Measurements from ENCODE around the gene ETDC. TPM values are rescaled to one million over a fixed set of nuclear protein-coding genes. Genes with fewer than 3 reads are reported as not detected.
"Not testable (repeated sequence)": the region's sequence is repeated elsewhere in the genome, so short reads cannot be mapped to it uniquely, and the experiment has no call there.

ETDC gene
- total RNA-seq: not detected
- long read RNA-seq: 0 reads

DNA sequence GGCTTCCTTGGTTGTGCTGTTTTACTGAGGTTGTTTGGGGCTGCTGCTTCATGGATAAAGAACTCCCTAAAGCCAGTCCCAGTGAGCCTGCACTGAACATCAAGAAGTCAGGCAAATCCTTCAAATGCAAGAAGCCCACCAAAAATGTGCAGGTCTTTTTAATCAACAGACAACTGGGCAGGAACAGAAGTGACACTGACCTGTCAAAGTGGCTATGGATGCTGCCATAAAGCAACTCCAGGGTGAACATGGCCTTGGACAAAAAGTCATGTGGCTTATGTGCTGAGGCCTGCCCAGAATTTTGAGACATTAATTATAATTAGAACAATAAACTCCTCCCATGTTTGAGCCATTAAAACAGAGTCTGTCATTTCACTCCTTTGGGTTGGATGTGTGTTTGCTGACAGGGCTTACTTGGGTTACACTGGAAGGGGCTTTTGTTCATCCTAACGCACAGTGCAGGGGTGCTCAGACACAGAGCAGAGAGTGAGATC lies at the start of gene ETDC:
Gene ETDC (plus strand): TSS at position 51 of the 494 bp plus-strand sequence. CDS start 0 bp downstream, at position 51.
- no peak for ATAC-seq
- intact Hi-C loops (cut with DNase I): no loop called here
- no peak for DNase-seq

DNA sequence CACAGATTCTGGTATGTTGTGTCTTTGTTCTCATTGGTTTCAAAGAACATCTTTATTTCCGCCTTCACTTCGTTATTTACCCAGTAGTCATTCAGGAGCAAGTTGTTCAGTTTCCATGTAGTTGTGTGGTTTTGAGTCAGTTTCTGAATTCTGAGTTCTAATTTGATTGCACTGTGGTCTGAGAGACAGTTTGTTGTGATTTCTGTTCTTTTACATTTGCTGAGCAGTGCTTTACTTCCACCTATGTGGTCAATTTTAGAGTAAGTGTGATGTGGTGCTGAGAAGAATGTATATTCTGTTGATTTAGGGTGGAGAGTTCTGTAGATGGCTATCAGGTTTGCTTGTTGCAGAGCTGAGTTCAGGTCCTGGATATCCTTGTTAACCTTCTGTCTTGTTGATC lies 48.3 kb upstream of the ETDC start:
- intact Hi-C loops (cut with DNase I); DNase-seq: not testable (repeated sequence)

DNA sequence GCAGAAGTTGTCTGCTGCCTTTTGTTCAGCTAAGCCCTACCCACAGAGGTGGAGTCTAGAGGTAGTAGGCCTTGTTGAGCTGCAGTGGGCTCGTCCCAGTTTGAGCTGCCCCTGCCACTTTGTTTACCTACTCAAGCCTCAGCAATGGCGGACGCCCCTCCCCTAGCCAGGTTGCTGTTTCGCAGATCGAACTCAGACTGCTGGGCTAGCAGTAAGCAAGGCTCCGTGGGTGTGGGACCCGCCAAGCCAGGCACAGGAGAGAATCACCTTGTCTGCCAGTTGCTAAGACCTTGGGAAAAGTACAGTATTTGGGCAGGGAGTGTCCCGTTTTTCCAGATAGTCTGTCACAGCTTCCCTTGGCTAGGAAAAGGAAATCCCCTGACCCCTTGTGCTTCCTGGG lies 45.9 kb upstream of the ETDC start:
- intact Hi-C loops (cut with DNase I); ATAC-seq; DNase-seq: not testable (repeated sequence)

More for the DNA sequence above, 48.3 kb upstream of the ETDC start:
- ATAC-seq: not testable (repeated sequence)

DNA sequence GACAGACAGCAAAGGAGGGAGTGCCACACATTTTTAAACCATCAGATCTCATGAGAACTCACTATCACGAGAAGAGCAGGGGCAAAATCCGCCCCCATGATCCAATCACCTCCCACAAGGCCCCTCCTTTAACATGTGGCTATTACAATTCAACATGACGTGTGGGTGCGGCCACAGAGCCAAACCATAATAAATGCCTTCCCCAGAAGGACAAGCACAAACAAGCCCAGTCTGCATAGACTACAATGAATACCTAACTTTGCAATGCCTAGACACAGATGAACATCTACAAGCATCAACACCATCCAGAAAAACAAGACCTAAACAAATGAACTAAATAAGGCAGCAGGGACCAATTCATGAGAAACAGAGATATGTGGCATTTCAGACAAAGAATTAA lies 45.1 kb upstream of the ETDC start:
- ATAC-seq (no peak), DNase-seq (no peak)
- intact Hi-C loops (cut with DNase I): no loop called here

DNA sequence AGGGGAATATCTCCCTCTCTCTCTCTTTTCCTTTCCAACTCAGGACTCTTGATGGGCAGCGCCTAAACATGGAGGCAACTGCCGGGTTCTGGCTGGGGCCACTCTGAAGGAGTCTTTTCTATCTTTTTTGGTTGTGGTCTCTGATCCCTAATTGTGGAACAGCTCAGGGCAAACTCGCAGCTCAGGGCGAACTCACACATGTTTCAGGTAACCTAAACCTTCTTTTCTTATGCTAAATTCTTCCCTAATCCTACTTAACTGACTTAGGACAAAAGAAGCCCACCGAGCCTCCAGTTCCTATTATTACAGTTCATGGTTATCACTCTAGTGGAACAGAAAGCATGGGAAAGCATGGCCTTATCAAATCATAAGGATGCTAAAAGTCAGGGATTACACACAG lies 36.1 kb upstream of the ETDC start:
- ATAC-seq (no peak), DNase-seq (no peak)
- intact Hi-C loops (cut with DNase I): no loop called here

DNA sequence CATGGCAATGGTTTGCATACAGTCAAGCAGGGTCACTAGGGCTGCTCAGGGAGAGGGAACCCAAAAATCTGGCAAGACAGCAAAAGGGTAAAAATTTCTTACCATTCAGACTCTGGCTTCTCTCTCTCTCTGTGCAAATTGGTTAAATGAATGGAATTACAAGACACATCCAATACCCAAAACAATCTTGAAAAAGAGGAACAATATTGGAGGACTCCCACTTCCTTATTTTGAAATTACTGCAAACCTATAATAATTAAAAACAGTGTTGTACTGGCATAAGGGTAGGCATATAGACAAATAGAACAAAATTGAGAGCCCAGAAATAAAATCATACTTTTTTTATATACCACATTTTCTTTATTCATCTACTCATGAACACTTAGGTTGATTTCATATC lies 33.3 kb upstream of the ETDC start:
- intact Hi-C loops (cut with DNase I): no loop called here
- DNase-seq (no peak), ATAC-seq (no peak)

DNA sequence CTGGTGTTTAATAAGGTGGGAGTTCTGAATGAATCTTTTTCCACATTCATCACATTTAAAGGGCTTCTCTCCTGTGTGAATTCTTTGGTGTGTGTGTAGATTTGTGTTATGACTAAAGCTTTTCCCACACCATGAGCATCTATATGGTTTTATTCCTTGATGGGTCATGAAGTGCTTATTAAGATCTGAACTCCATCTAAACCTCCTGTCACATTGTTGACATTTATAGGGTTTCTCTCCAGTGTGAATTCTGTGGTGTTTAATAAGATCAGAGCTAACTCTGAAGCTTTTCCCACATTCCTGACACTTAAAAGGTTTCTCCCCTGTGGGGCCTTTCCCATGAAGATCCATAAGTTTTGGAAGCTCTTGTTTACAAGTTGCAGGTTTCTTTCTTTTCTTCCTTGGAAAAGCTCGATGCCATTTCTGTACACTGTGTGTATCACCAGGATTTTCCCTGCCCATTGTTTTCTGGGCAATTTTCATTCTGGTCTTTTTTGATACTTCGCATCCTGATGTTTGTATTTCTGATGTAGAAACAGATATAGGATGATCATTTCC lies 21.9 kb upstream of the ETDC start:
- intact Hi-C loops (cut with DNase I): no loop called here
- DNase-seq (no peak), ATAC-seq (no peak)

DNA sequence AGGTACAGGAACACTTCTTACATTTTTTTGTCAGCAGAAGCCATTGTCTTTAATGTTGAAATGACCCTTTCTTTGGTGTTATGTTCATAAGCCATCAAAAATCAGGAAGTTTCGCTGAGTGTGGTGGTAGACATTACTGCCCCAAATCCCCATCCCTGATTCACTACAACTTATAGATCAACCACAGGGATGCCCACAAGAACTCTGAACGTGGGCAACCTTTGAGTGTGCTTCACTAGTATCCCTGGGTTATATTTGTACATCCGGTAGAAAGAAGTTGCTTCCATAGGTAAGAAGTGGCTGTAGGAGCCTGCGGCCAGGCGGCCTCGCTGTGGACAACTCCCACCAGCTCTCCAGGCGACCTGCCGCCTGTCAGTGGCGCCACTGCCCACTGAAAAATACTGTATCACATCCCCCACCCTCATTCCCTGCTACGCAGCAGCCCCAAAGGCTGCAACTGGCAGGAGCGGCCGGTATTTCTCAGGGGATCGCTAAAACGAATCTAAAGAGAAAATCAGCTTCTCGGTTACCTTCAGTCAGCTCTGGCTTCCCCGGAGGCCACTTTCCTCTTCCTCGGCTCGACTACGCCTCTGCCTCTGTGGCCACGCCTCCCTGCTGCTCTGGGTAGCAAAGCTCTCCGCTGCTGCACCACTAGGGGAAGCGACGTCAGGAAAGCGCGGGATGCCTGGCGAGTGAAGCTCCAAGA lies 13.9 kb upstream of the ETDC start:
- peak; percentile 84 to 91 for ATAC-seq
- DNase-seq: peak; percentile 52
- intact Hi-C loops (cut with DNase I): no loop called here

DNA sequence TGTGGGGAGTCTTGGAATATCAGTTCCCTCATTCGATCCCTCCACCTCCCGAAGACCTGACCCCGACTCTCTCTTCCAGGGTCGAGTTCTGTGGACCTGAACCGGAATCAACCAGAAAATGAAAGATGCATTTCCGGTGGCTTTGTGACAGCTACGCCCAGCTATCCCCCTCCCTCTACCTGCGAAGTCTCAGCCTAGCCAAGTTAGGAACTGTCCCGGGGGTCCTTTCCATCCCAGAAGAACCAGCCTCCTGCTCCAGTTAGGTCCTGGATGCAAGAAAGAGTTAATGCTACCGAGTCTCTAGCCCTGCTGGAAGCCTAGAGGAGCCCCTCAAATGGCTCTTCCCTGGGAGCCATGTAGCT lies 13.4 kb upstream of the ETDC start:
- ATAC-seq: no peak
- intact Hi-C loops (cut with DNase I): no loop called here
- no peak for DNase-seq

DNA sequence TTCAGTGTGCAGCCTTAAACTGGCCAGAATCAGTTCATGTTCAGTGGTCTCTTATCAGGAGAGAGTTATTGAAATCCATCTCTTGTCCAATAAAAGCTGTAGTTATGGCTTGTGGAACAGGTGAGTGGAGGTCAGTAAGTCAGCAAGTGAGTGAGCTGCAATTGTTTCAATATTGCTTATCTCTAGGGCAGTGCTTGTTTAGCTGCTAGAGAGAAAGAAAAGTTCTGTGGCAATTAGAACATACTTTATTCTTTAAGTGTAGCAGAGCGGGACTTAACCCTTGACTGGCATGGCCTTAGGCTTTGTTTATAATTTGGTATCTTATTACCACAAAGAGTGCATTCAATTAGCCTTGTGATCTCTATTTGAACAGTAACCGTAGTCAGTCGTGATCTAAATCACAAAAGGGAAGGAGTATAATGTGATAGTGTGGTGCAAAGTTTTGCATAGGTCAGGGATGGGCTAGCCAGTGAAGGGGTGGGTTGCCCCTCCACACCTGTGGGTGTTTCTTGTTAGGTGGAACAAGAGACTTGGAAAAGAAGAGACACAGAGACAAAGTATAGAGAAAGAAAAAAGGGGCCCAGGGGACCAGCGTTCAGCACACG lies 6.9 kb upstream of the ETDC start:
- no peak for DNase-seq
- ATAC-seq: no peak
- intact Hi-C loops (cut with DNase I): no loop called here

DNA sequence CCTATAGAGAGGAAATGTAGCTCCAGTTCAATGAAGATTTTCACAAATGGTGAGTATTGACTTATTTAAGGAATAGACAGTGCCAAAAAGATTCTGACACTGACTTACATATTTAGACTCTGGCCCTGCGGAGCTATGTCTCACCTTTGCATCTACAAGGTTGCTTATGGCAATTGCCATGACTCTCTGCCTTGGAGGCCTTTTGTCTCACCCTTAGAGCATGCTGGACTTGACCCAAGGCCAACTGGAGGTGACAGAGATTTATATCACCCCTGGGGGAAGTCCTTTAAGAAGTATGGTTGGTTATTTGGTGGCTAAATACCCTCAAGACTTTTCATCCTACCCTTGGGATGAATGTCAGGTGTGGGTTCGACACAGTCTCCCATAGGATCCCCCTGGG lies 4.5 kb upstream of the ETDC start:
- ATAC-seq: no peak
- no peak for DNase-seq

DNA sequence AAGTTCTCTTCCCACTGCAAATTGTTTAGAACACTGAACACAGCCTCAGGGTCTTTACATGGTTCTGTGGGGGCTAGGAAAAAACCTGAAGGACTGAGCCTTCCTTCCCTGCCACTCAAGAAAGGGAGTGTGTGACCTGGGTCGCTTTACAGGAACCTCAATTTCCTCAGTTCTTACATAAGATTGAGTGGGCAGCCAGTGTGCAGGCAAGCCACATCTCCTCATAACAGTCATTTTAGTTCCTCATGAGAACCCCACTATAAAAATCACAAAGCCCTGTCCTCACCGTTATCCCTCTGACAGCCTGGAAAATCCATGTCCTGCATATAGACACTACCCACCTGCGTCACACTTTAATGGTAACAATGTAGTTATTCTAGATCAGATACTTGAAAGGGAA lies 2.1 kb upstream of the ETDC start:
- no peak for ATAC-seq
- intact Hi-C loops (cut with DNase I): no loop called here

More for the DNA sequence above, 4.5 kb upstream of the ETDC start:
- intact Hi-C loops (cut with DNase I): no loop called here

DNA sequence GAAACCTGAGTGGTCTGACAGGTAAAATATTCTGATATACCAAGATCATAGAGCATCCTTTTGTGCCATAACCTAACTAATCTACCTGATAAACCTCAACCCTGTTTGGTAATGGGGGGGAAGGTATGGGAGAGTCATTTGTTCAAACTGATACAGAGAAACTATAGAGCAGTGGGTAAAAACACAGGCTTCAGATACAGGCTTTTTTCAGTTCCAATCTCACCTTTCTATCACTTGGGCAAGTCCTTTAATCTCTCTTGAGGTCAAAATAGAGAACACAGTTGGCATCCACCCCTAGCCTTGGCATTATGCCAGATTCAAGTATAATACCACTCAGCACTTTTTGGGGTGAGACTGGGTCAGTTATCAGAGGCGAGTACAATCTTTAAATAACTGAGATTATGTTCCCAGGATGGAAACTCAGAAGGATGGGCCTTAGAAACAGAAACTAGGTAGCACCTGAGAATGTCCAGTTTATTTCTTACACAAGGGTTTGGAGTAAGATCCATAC lies 880 bp upstream of the ETDC start:
- no peak for DNase-seq
- ATAC-seq: peak in 1 of 2 donors; percentile 63
- intact Hi-C loops (cut with DNase I): no loop called here

More for the DNA sequence above, 2.1 kb upstream of the ETDC start:
- DNase-seq: no peak

DNA sequence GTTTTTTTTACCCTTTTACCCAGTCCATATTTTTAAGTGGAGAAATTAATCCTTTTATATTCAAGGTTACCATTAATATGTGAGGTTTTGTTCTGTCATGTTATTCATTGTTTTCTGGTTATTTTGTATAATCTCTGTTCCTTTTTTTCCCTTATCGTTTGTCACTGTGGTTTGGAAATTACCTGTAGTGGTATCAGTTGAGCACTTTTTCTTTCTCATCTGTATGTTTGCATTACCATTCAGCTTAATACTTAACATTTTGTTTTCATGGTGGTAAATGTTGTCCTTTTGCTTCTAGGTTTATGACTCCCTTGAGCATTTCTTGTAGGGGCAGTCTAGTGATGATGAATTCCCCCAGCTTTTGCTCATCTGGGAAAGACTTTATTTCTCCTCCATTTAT lies 6.6 kb downstream of the ETDC start:
- no peak for DNase-seq
- no peak for ATAC-seq
- intact Hi-C loops (cut with DNase I): no loop called here

DNA sequence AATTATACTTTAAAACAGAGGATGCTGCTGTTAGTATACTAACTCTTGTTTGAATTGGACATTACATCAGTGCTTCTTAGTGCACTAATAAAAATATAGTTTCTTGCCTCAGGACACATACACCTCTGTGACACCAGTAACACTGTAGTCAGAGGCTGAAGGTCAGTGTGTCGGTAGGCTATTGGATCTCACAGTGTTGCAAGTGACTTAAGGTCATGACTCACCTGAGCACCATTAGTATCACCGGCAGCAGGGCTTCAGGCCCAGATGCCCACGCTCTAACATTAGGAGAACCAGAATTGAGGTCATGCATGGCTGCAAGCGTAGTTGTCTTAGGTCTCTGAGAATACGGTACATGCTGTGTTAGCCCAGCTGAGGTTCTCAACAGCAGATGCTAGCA lies 15.2 kb downstream of the ETDC start:
- ATAC-seq (no peak), DNase-seq (no peak)
- intact Hi-C loops (cut with DNase I): no loop called here

DNA sequence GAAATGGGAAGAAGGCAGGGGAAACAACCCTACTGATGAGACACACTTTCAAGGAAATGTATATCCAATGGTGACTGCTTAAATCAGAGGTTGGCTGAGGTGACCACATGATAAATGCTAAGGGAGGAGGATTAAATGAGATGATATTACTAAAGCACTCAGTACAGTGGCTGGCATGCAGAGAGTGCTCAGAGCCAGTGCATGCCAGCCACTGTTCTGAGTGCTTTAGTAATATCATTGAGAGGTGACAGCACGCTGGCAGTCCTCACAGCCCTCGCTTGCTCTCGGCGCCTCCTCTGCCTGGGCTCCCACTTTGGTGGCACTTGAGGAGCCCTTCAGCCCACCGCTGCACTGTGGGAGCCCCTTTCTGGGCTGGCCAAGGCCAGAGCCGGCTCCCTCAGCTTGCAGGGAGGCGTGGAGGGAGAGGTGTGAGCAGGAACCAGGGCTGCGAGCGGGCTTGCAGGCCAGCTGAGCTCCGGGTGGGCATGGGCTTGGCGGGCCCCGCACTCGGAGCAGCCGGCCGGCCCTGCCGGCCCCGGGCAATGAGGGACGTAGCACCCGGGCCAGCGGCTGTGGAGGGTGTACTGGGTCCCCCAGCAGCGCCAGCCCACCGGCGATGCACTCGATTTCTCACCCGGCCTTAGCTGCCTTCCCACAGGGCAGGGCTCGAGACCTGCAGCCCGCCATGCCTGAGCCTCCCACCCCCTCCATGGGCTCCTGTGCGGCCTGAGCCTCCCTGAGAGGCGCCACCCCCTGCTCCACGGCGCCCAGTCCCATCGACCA lies 15.9 kb downstream of the ETDC start:
- DNase-seq; intact Hi-C loops (cut with DNase I): not testable (repeated sequence)

DNA sequence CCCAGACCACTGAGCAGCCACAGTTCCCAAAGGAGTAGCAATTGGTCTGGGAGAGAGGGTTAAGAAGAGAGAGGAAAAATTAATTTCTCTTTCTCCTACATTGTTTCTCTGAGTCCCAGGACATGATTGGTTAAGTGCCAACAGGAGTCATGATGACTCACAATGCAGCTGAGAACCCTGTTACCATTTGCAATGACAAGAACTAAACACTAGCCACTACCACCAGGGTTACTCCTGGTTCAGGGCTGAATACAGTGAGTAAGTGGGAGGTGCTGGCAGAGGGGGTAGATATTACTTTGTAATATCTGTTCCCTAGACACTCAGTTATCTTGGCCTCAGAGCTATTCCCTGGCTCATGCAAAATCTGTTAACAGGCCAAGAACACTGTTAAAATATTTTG lies 18.0 kb downstream of the ETDC start:
- intact Hi-C loops (cut with DNase I): no loop called here
- no peak for DNase-seq
- ATAC-seq: peak; percentile 78 to 95

More for the DNA sequence above, 15.9 kb downstream of the ETDC start:
- ATAC-seq: peak in 1 of 2 donors; percentile 46

DNA sequence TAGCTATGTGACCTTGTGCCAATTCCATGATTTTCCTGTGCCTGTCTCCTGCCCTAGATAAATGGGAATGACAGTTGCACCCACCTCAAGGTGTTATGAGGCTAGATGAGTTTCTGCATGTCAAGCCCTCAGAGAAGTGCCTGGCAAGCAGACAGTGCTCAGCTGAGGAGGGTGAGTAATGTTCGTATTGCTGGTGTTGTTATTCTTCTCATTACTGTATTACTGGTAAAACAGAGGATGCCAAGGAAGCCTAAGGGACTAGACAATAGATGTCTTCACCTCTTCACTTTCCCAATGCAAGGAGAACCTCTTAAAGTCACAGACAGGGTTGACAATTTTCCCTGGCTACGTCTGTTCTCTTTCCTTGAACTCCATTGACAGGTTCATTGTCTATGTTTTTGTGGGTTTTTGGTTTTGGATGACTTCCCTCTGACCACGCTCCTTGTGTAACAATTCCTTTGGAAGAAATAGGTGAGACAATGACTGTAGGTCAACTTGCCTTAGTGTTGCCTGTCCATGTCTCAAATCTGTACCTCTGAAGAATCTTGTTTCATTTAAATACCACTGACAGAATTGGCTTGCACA lies 19.2 kb downstream of the ETDC start:
- DNase-seq: no peak
- intact Hi-C loops (cut with DNase I): no loop called here
- peak in 1 of 2 donors; percentile 37 for ATAC-seq

DNA sequence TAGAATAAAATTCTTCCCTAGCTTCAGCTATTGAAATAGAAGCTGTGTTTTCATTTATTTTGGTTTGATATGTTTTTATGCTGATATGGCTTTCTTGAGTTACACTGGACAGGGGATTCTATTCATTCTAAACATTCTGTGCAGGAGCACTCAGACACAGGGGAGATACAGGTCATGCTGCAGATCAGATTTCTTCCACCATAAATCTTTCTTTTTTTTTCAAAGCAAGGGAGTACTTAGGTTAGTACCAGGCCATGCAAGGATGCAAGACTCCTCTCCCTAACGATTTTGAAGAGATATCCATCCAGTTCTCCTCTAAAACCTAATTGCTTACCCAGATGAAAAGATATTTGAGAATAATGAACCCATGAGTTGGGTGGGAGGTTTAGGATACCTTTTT lies 21.4 kb downstream of the ETDC start:
- intact Hi-C loops (cut with DNase I): no loop called here
- DNase-seq (no peak), ATAC-seq (no peak)
